GM12891 (cell line): ENCODE data around the gene RRAGD.

ENCODE experiments used
- POLR2A ChIP-seq: IDR thresholded peaks from 2 replicates; pipeline ENCODE4 v1.6.1; 2011; ENCODE audit warnings: low read depth, low read length, control low read depth
- POLR2AphosphoS5 ChIP-seq: IDR thresholded peaks from 2 replicates; pipeline ENCODE4 v1.6.1; 2011; ENCODE audit warnings: low read depth, low read length, control low read depth
- POU2F2 ChIP-seq: IDR thresholded peaks from 2 replicates; pipeline ENCODE4 v1.6.1; 2011; ENCODE audit warnings: low read depth, mild to moderate bottlenecking, control low read depth, low read length, moderate library complexity
- SPI1 ChIP-seq: IDR thresholded peaks from 2 replicates; pipeline ENCODE4 v1.6.1; 2011; ENCODE audit warnings: low read depth, low read length, control low read depth
- TAF1 ChIP-seq: IDR thresholded peaks from 2 replicates; pipeline ENCODE4 v1.6.1; 2011; ENCODE audit warnings: low read depth, low read length, control low read depth

GRCh38 chr6:89387516-89388201, 24.4 kb downstream of the RRAGD start:
- no peak for TF ChIP-seq POLR2AphosphoS5
- no peak for TF ChIP-seq POLR2A
- peak; percentile 88 for TF ChIP-seq POU2F2
- TF ChIP-seq TAF1 = no peak
- TF ChIP-seq SPI1 = peak; percentile 97
